Kidney epithelial cell (primary cell): ENCODE data around the gene MRPS16. TPM values are rescaled to one million over a fixed set of nuclear protein-coding genes. Genes with fewer than 3 reads are reported as not detected.

Experiments used
- DNase-seq: peaks from one replicate; pipeline ENCODE4 v3.0.0-alpha.2; 2010; ENCODE audit warnings: low read depth
- H3K27me3 ChIP-seq: 2 replicates; pipeline ENCODE4 v1.6.0; 2011; ENCODE audit warnings: low read length; ENCODE audit not compliant: control insufficient read depth, insufficient read depth
- H3K36me3 ChIP-seq: 2 replicates; pipeline ENCODE4 v1.5.1; 2011; ENCODE audit warnings: low read length; ENCODE audit not compliant: control insufficient read depth, insufficient read depth
- H3K4me3 ChIP-seq: 2 replicates; pipeline ENCODE4 v1.5.1; 2011; ENCODE audit warnings: low read depth, mild to moderate bottlenecking, control low read depth, low read length
- CTCF ChIP-seq: IDR thresholded peaks from 2 replicates; pipeline ENCODE4 v1.5.1; 2011; ENCODE audit warnings: mild to moderate bottlenecking, moderate library complexity, low read length, control low read depth, inconsistent platforms; ENCODE audit not compliant: insufficient read depth, poor library complexity, severe bottlenecking
- total RNA-seq: library from RNA; depleted of rRNA; stranded (reverse); fragments of >200 nt; gene quantifications from 2 replicates; pipeline ENCODE4 v1.2.3, GENCODE V29; 2015

Gene MRPS16
- total RNA-seq, 1 donor from 2014 or later, result 71.9 TPM

GRCh38 chr10:73281097-73281496, 28.7 kb upstream of the MRPS16 start:
- no peaks in the 10 kb centered on the region for H3K36me3 ChIP-seq
- DNase-seq, result no peak
- no peak for TF ChIP-seq CTCF
- no peaks in the 10 kb centered on the region for H3K27me3 ChIP-seq
- H3K4me3 ChIP-seq, result no peak overlapping the region

GRCh38 chr10:73264423-73264822, 12.0 kb upstream of the MRPS16 start:
- no peak for TF ChIP-seq CTCF
- H3K27me3 ChIP-seq, result no peaks in the 10 kb centered on the region

GRCh38 chr10:73263693-73264347, 11.4 kb upstream of the MRPS16 start:
- Histone ChIP-seq H3K27me3 (no peaks in the 10 kb centered on the region), H3K4me3 (no peak overlapping the region), H3K36me3 (no peaks in the 10 kb centered on the region)
- no peak for DNase-seq
- TF ChIP-seq CTCF, result peak; percentile 38

More at GRCh38 chr10:73264423-73264822, 12.0 kb upstream of the MRPS16 start:
- Histone ChIP-seq H3K36me3 (no peaks in the 10 kb centered on the region), H3K4me3 (no peak overlapping the region)
- no peak for DNase-seq

GRCh38 chr10:73262880-73263555, 10.6 kb upstream of the MRPS16 start:
- TF ChIP-seq CTCF, result no peak
- Histone ChIP-seq H3K4me3 (no peak overlapping the region), H3K27me3 (no peaks in the 10 kb centered on the region), H3K36me3 (no peaks in the 10 kb centered on the region)
- no peak for DNase-seq

- no peaks in the 10 kb centered on the region for H3K36me3 ChIP-seq
- H3K4me3 ChIP-seq, result no peak overlapping the region
- no peaks in the 10 kb centered on the region for H3K27me3 ChIP-seq
- TF ChIP-seq CTCF, result no peak
- DNase-seq, result peak; percentile 80
These were observed 9.8 kb upstream of the MRPS16 start for GRCh38 chr10:73262105-73262730.
